Endothelial cell of umbilical vein (primary cell): ENCODE results near the gene NKD2. TPM values are rescaled to one million over a fixed set of nuclear protein-coding genes. Genes with fewer than 3 reads are reported as not detected.

Source experiments
- BruUV-seq: library from RNA; stranded (reverse); fragments of 400-500 nt; replicated peaks from 2 replicates; lab custom pipeline; 2021; lab: Mats Ljungman, UMichigan
- CTCF ChIA-PET: fragments of 300-600, 350-600 bp; sonication (Branson Sonifier 250); formaldehyde crosslinking; loops from one replicate; lab custom pipeline; 2021; ENCODE audit warnings: antibody characterized with exemption, inconsistent platforms; lab: Charles Lee
- POLR2A ChIA-PET: fragments of 300-600, 350-600 bp; sonication (Branson Sonifier 250); formaldehyde crosslinking; loops from one replicate; lab custom pipeline; 2021; ENCODE audit warnings: antibody characterized with exemption, inconsistent platforms; lab: Charles Lee
- DNase-seq: peaks from one replicate; pipeline ENCODE4 v3.0.0-alpha.2; 2011; ENCODE audit warnings: low read depth, low spot score
- FAIRE-seq: peaks from 2 replicates; lab custom pipeline; 2011; peaks lifted over from hg19 to GRCh38; lab: Jason Lieb, UNC
- H2AFZ ChIP-seq: 2 replicates; pipeline ENCODE4 v1.6.0; 2012; ENCODE audit warnings: low read depth, low read length, control low read depth, inconsistent platforms
- H3K27ac ChIP-seq: 2 replicates; pipeline ENCODE4 v1.5.1; 2011; ENCODE audit warnings: low read depth, mild to moderate bottlenecking, control low read depth, low read length, moderate library complexity; ENCODE audit not compliant: insufficient read depth
- H3K27me3 ChIP-seq, 2 experiments: 2 replicates each; pipeline versions ENCODE4 v1.6.0 to v1.6.1; 2011; ENCODE audit warnings: low read length in 2 of 2, mixed read lengths in 1 of 2; ENCODE audit not compliant: control insufficient read depth in 2 of 2, insufficient read depth in 2 of 2
- H3K36me3 ChIP-seq, 2 experiments: 2 replicates in 1 of 2; 3 replicates in 1 of 2; pipeline ENCODE4 v1.5.1; 2011; ENCODE audit warnings: low read length in 2 of 2, mild to moderate bottlenecking in 1 of 2, moderate library complexity in 1 of 2; ENCODE audit not compliant: control insufficient read depth in 2 of 2, insufficient read depth in 2 of 2; ENCODE audit errors: extremely low read depth in 1 of 2
- H3K4me1 ChIP-seq: 3 replicates; pipeline ENCODE4 v1.5.1; 2011; ENCODE audit warnings: mild to moderate bottlenecking, low read length; ENCODE audit not compliant: control insufficient read depth, insufficient read depth; ENCODE audit errors: extremely low read depth
- H3K4me2 ChIP-seq: 2 replicates; pipeline ENCODE4 v1.6.1; 2011; ENCODE audit warnings: low read length, control low read depth, mixed read lengths; ENCODE audit not compliant: insufficient read depth
- H3K4me3 ChIP-seq, 3 experiments: fragments of 200-600 bp in 1 of 3; sonication (generic), shearing (Covaris generic) in 1 of 3; replicated peaks in 1 of 3; 2 replicates each; pipeline ENCODE4 v1.5.1; 2011 to 2016; ENCODE audit warnings: control low read depth in 3 of 3, low read length in 3 of 3, mild to moderate bottlenecking in 2 of 3, inconsistent platforms in 1 of 3, low read depth in 1 of 3, moderate library complexity in 1 of 3; ENCODE audit not compliant: insufficient read depth in 1 of 3
- H3K79me2 ChIP-seq: 2 replicates; pipeline ENCODE4 v1.6.0; 2012; ENCODE audit warnings: low read length, inconsistent platforms; ENCODE audit not compliant: control insufficient read depth, insufficient read depth
- H3K9ac ChIP-seq: replicated peaks from 2 replicates; pipeline ENCODE3; 2011; ENCODE audit warnings: low read length, control low read depth; ENCODE audit not compliant: insufficient read depth; ENCODE audit errors: extremely low read depth
- H3K9me1 ChIP-seq: replicated peaks from 3 replicates; pipeline ENCODE4 v1.6.0; 2011; ENCODE audit warnings: mild to moderate bottlenecking, low read length; ENCODE audit not compliant: control insufficient read depth, insufficient read depth; ENCODE audit errors: extremely low read depth
- H3K9me3 ChIP-seq: replicated peaks from 2 replicates; pipeline ENCODE4 v1.5.1; 2012; ENCODE audit warnings: low read length, inconsistent platforms; ENCODE audit not compliant: control insufficient read depth, insufficient read depth
- H4K20me1 ChIP-seq: replicated peaks from 2 replicates; pipeline ENCODE3; 2011; ENCODE audit warnings: mild to moderate bottlenecking, low read length; ENCODE audit not compliant: control insufficient read depth, insufficient read depth; ENCODE audit errors: extremely low read depth
- CTCF ChIP-seq, 2 donors: IDR thresholded peaks; 1 replicate in 1 of 2; 2 replicates in 1 of 2; pipeline ENCODE4 v1.5.1; 2011; ENCODE audit warnings: low read length in 2 of 2, mild to moderate bottlenecking in 2 of 2, moderate library complexity in 2 of 2, control low read depth in 1 of 2, inconsistent platforms in 1 of 2, low read depth in 1 of 2; ENCODE audit not compliant: insufficient read depth in 1 of 2; ENCODE audit errors: extremely low read depth in 1 of 2
- EZH2 ChIP-seq: IDR thresholded peaks from 2 replicates; pipeline ENCODE4 v1.6.1; 2012; ENCODE audit warnings: borderline replicate concordance, low read depth, mild to moderate bottlenecking, moderate library complexity, low read length, inconsistent platforms; ENCODE audit not compliant: severe bottlenecking
- FOS ChIP-seq: IDR thresholded peaks from 2 replicates; pipeline ENCODE4 v1.6.1; 2011; ENCODE audit warnings: mild to moderate bottlenecking, low read length, moderate library complexity, borderline replicate concordance; ENCODE audit not compliant: insufficient read depth
- GATA2 ChIP-seq: IDR thresholded peaks from 2 replicates; pipeline ENCODE4 v1.7.0; 2011; ENCODE audit warnings: low read depth, mild to moderate bottlenecking, moderate library complexity, mixed read lengths, low read length; ENCODE audit not compliant: insufficient read length, insufficient read depth
- JUN ChIP-seq: IDR thresholded peaks from 2 replicates; pipeline ENCODE4 v1.6.1; 2011; ENCODE audit warnings: borderline replicate concordance, low read depth; ENCODE audit not compliant: insufficient read length, insufficient read depth
- MAX ChIP-seq: IDR thresholded peaks from 2 replicates; pipeline ENCODE4 v1.6.1; 2011; ENCODE audit not compliant: insufficient read depth, insufficient read length
- MYC ChIP-seq: IDR thresholded peaks from one replicate; pipeline ENCODE4 v1.6.1; 2011; ENCODE audit warnings: mild to moderate bottlenecking, low read depth, low read length
- POLR2A ChIP-seq: IDR thresholded peaks from 2 replicates; pipeline ENCODE4 v1.6.1; 2012; ENCODE audit warnings: low read depth, mild to moderate bottlenecking, control low read depth, low read length
- POLR2AphosphoS5 ChIP-seq: IDR thresholded peaks from 2 replicates; pipeline ENCODE4 v1.6.1; 2012; ENCODE audit warnings: low read depth, mild to moderate bottlenecking, control low read depth, low read length, moderate library complexity; ENCODE audit not compliant: insufficient read depth
- dilution Hi-C: fragments of 300-500 bp; cut with MboI; formaldehyde crosslinking; loops from one replicate; pipeline ENCODE4 v1.15.0; 2019; ENCODE audit warnings: low sequenced_read_pairs; ENCODE audit not compliant: extremely low pct_ligation_motif_present
- intact Hi-C: fragments of 100-400 bp; cut with micrococcal nuclease; formaldehyde crosslinking; loops from one replicate; pipeline ENCODE4 v1.10.0; 2022
- polyA plus RNA-seq, 4 experiments: library from polyadenylated mRNA; depleted of rRNA in 3 of 4; stranded (reverse) in 3 of 4; unstranded in 1 of 4; fragments of >200 nt; gene quantifications; 2 replicates each; pipeline versions ENCODE4 v1.2.1 to v1.2.3, GENCODE V29; 2011 to 2012; ENCODE audit warnings: missing spikeins in 1 of 4
- total RNA-seq: library from RNA; stranded (reverse); gene quantifications from 2 replicates; pipeline ENCODE4 v1.2.3, GENCODE V29; 2021

NKD2 gene
- total and polyA plus RNA-seq, 2 donors (not counting 3 experiments of a cell fraction or from before 2014, with no cell fraction given) = 0.08 TPM; not detected in 1

- CTCF ChIA-PET = interaction anchor here (0.7 kb wide), 1 partner anchor 959 kb away, joined by 4 read pairs; no protein-coding TSS in a partner anchor
- DNase-seq (no peak), FAIRE-seq (no peak)
- Histone ChIP-seq H3K9me1 (no peaks in the 10 kb centered on the region), H2AFZ (no peak overlapping the region), H3K9me3 (no peaks in the 10 kb centered on the region), H3K27me3 (no peaks in the 10 kb centered on the region), H3K4me2 (no peak overlapping the region), H3K9ac (no peak overlapping the region), H3K79me2 (no peaks in the 10 kb centered on the region), H3K4me1 (no peaks in the 10 kb centered on the region), H3K36me3 (peaks cover 2 to 5% of the 10 kb centered on the region in 2 experiments), H4K20me1 (no peaks in the 10 kb centered on the region), H3K27ac (no peak overlapping the region), H3K4me3 (no peak overlapping the region)
- dilution Hi-C loops (no loop called here), intact Hi-C loops (no loop called here)
- POLR2A ChIA-PET = no interaction called here
- TF ChIP-seq MAX (no peak), FOS (no peak), EZH2 (no peak), POLR2AphosphoS5 (no peak), JUN (no peak), POLR2A (no peak), MYC (no peak), GATA2 (no peak), CTCF (IDR thresholded peaks at IDR 0.05; ENCODE audit: extremely low read depth in 1 of 2, insufficient read depth in 1 of 2, low read depth in 1 of 2, low read length in 2 of 2) (no peak)
- BruUV-seq = no TSS peak
Measured at GRCh38 chr5:1048861-1049838, 40.5 kb downstream of the NKD2 start.
